SK-MEL-5 (cell line): ENCODE data around the gene WNT9A. TPM values are rescaled to one million over a fixed set of nuclear protein-coding genes. Genes with fewer than 3 reads are reported as not detected.
"Not testable (repeated sequence)": the region's sequence is repeated elsewhere in the genome, so short reads cannot be mapped to it uniquely, and the experiment has no call there.

Experiments
- DNase-seq: peaks from one replicate; pipeline ENCODE4 v3.0.0-alpha.2; 2016; ENCODE audit warnings: low read depth, low spot score
- in situ Hi-C: cut with HindIII; loops from 2 replicates; pipeline ENCODE4 v1.10.0; 2016; ENCODE audit warnings: low sequenced_read_pairs, high pct_unique_total_duplicates, low pct_unique_long_range_greater_than_20kb
- polyA plus RNA-seq, 2 experiments: library from polyadenylated mRNA; depleted of rRNA; stranded (reverse); fragments of >200 nt; gene quantifications; 2 replicates each; pipeline ENCODE4 v1.2.3, GENCODE V29; 2015
- total RNA-seq: library from RNA; depleted of rRNA; stranded (reverse); fragments of >200 nt; shearing (Covaris generic); gene quantifications from 2 replicates; pipeline ENCODE4 v1.2.3, GENCODE V29; 2014; rRNA removed

The WNT9A gene
- not detected in 2 replicates for total RNA-seq
- polyA plus RNA-seq (2015; cell fraction: cytosol; rRNA removed), result 0.37 TPM in 1 of 2 replicates, not detected in the other
- polyA plus RNA-seq (2015; cell fraction: nucleus; rRNA removed), result 0.07 TPM in 1 of 2 replicates, not detected in the other

- no peak for DNase-seq
- in situ Hi-C loops, result no loop called here
Measured at GRCh38 chr1:227947676-227948492, at the start of gene WNT9A. WNT9A (minus strand) TSS chr1:227947932; CDS start chr1:227947887, 45 bp downstream.

GRCh38 chr1:227996187-227996950, 48.6 kb upstream of the WNT9A start:
- in situ Hi-C loops, result no loop called here
- DNase-seq, result no peak

GRCh38 chr1:227994632-227995300, 47.0 kb upstream of the WNT9A start:
- DNase-seq, result no peak
- in situ Hi-C loops, result no loop called here

DNA sequence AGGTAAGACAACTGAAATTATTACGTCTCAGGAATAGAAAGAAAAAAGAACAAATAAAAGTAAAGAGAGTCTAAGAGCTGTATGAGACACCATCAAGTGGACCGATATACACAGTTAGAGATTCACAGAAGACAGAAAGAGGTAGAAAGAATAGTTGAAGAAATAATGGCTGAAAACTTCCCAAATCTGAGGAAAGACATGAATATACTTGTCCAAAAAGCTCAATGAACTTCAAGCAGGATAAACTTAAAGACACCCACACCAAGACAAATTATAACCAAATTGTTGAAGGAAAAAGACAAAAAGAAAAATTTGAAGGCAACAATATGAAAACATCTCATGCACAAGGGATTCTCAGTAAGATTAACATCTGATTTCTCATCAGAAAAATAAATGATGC, 39.4 kb upstream of the WNT9A start:
- no peak for DNase-seq
- in situ Hi-C loops, result no loop called here

DNA sequence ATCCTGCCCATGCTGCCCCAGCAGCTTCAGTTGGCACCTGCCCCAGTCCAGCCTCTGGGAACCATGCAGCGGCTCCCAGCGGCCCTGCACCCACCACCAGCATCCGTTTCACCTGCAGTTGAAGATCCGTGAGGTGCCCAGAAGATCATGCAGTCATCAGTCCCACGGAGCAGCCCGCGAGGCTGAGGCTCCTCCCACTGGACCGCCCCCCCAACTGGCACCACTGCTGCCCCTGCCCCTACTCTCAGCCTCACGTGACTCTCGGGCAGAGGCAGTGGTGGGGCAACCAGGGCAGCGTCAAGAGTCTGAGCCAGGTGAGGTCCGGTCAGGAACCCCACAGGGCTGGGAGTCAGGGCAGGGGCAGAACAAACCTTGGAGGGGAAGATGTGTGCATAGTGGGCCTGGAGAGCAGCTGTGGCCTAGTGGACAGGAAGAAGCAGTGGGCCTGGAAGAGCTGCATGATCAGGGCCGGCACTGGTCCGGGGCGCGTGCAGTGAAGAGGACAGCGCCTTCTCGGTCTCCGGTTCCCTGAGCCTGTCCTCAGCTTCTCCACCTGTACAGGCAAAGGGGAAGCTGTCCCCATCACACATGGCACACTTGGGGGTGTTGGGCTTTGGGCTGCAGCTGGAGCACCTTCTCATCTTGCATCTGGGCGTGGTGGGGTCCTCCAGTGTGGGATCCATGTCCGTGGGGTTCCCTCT, 28.0 kb upstream of the WNT9A start:
- in situ Hi-C loops, DNase-seq: not testable (repeated sequence)

DNA sequence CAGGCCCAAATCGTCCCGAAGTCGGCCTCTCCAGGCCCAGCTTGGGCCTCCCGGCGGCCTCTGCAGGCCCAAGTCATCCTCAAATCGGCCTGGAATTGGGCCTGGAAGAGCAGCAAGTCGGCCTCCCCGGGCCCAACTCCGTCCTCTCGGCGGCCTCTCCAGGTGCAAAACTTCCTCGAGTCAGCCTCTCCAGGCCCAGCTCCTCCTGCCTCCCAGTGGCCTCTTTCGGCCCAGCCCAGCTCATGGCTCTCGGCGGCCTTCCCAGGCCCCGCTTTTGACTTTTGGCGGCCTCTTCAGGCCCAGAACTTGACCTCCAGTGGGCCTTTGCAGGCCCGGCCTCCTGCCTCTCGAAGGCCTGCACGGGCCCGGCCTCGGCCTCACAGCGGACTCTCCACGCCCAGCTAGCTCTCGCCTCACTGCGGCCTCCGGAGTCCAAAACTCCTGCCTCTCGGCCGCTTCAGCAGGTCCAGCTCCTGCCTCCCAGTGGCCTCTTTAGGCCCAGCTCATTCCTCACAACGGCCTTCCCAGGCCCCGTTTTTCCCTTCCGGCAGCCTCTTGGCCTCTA, 26.1 kb upstream of the WNT9A start:
- in situ Hi-C loops, result not testable (repeated sequence)

GRCh38 chr1:227972843-227973374, 25.2 kb upstream of the WNT9A start:
- DNase-seq, in situ Hi-C loops: not testable (repeated sequence)

More for the DNA sequence above, 26.1 kb upstream of the WNT9A start:
- DNase-seq, result not testable (repeated sequence)

- DNase-seq, in situ Hi-C loops: not testable (repeated sequence)
Measured at GRCh38 chr1:227972283-227972679, 24.5 kb upstream of the WNT9A start.

GRCh38 chr1:227971643-227972282, 24.0 kb upstream of the WNT9A start:
- in situ Hi-C loops, result not testable (repeated sequence)

GRCh38 chr1:227971216-227971615, 23.5 kb upstream of the WNT9A start:
- DNase-seq, in situ Hi-C loops: not testable (repeated sequence)

More at GRCh38 chr1:227971643-227972282, 24.0 kb upstream of the WNT9A start:
- DNase-seq, result not testable (repeated sequence)

DNA sequence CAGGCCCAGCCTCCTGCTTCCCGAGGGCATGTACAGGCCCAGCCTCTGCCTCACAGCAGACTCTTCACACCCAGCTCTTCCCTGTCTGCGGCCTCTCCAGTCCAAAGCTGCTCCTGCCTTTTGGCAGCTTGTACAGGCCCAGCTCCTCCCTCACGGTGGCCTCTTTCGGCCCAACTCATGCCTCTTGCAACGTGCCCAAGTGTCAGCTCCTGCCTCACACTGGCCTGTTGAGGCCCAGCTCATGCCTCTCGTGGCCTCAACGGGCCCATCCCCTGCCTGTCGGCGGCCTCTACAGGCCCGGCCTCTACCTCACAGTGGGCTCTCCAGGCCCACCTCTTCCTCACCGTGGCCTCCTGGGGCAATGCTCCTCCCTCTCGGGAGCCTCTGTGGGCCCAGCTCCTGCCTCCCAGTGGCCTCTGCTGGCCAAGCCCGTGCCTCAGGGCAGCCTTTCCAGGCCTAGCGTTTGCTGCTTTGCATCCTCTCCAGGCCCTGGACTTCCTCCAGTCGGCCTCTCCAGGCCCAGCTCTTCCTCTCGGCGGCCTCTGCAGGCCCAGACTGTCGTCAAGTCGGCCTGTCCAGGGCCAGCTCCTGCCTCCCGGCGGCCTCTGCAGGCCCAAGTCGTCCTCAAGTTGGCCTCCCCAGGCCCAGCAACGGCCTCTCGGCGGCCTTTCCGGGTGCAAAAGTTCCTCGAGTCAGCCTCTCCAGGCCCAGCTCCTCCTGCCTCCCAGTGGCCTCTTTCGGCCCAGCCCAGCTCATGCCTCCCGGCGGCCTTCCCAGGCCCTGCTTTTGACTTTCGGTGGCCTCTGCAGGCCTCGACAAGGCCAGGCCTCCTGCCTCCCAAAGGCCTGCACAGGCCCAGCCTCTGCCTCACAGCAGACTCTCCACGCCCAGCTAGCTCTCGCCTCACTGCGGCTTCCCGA, 22.6 kb upstream of the WNT9A start:
- DNase-seq, in situ Hi-C loops: not testable (repeated sequence)

DNA sequence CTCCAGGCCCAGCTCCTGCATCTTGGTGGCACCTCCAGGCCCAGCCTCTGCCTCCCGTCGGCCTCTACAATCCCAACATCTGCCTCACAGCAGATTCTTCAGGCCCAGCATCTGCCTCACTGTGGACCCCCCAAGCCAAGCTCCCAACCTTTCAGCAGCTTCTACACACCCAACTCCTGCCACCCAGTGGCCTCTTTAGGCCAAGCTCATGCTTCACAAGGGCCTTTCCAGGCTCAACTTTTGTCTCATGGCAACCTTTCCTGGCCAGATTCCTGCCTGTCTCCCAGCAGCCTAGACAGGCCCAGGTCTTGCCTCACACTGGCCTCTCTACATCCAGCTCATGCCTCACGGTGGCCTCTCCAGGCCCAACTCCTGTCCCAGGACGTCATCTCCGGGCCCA, 20.1 kb upstream of the WNT9A start:
- in situ Hi-C loops, result not testable (repeated sequence)
- DNase-seq, result peak; percentile 17

DNA sequence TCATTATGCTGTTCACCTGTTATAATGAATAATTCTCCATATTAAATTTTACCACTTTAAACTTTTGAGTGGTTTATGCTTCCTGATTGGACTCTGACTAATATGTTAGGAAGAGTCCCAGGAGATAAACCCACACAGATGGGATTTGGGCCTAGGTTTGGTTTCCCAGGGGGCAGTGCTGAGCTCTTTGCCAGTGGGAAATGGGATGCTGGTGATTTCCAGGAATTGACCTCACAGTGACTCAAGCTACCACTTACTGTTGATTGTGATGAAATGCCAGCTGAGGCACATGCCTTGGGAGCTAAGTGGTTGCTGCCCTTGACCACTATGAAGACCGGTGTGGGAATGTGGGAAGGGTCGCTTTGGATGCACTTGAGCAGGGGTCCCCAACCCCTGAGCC, 19.0 kb upstream of the WNT9A start:
- in situ Hi-C loops, result not testable (repeated sequence)
- DNase-seq, result peak; percentile 17

DNA sequence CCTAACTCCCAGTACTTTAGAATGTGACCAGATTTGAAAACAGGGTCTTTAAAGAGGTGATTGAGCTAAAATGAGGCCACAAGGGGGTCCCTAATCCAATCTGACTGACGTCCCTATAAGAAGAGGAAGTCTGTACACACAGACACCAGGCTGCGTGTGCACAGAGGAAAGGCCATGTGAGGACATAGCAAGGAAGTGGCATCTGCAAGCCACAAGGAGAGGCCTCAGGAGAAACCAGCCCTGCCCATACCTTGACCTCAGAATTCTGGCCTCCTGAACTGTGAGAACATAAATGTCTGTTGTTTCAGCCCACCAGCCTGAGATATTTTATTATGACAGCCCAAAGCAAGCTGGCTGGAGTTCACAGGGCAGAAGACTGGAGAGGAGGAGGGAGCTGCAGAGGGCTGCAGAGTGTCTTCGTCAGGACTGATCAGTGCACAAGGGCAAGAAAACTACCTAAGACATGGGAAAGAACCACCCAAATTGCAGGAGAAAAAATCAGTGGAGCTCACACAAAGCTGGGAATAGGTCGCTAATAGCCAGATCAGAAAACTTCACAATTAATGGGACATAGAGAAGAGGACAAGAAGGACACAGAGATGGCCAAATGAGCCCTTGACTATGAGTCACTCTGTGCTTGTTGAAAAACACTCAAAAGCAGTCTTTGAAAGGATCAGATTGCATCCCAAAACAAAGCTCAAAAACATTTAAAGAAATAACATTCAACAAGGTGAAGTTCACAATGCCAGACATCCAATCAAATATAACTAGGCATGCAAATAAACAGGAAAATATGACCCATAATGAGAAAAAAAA, 14.1 kb upstream of the WNT9A start:
- in situ Hi-C loops, result no loop called here
- DNase-seq, result no peak
